Measurements from ENCODE around the gene CCNB2.
A peak's percentile ranks its signal among the peaks of the same experiment; 100 is the strongest.

CCNB2 gene

DNA sequence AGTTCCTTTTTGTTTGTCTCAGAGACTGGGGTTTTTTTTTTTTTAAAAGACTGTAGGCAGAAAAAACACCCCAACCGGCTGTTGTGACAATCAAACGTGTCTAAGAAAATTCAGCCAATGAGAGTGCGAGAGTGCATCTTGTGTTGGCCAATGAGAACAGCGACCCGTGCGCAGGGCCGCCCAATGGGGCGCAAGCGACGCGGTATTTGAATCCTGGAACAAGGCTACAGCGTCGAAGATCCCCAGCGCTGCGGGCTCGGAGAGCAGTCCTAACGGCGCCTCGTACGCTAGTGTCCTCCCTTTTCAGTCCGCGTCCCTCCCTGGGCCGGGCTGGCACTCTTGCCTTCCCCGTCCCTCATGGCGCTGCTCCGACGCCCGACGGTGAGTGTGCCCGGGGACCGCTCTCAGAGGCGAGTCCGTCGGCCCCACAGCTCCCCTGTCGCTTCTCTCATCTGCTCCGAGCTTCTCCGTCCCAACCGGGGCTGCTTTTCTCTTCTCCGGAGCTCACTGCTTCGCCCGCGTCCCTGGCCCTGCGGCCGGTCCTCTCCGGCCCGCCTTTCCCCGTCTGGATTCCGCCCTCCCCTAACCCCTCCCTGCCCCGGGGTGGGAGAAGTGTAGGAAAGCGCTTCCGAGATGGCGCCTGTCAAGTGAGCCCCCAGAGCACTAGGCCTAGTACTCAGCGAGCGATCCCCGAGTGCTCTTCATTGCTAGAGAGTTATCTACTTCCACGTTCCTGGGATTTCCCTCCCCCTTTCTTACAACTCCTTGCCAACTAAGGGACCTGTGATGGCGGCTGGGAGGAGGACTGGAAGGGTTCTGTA, at the start of gene CCNB2:
Gene CCNB2, plus strand, starts transcription at position 235 of the 821 bp plus-strand sequence. Its CDS starts 123 bp downstream, at position 358.
- H3K4me3 ChIP-seq = peak within 1 kb of the TSS; percentile 95
- no peaks in the 10 kb centered on the region for H3K27me3 ChIP-seq (ENCODE audit: low read depth)
- in situ Hi-C loops (cut with MboI; ENCODE audit: low sequenced_read_pairs) = loop anchor here (10.0 kb wide), 1 partner anchor 120 kb away; the partner anchor contains the start of gene RNF111
- peaks cover 40% of the 10 kb centered on the region for H3K36me3 ChIP-seq (replicated peaks)
- H3K4me1 ChIP-seq = no peaks in the 10 kb centered on the region; the same call in 1 of the 2 replicates
- DNase-seq (ENCODE audit: low spot score in 2 of 2) = peak; percentile 91 to 92
- H3K9me3 ChIP-seq = no peaks in the 10 kb centered on the region

- H3K4me3 ChIP-seq = no peak overlapping the region
- peaks cover 12% of the 10 kb centered on the region for H3K4me1 ChIP-seq
- in situ Hi-C loops (cut with MboI; ENCODE audit: low sequenced_read_pairs) = no loop called here
- H3K36me3 ChIP-seq (replicated peaks) = peaks cover 55% of the 10 kb centered on the region
- H3K9me3 ChIP-seq = no peaks in the 10 kb centered on the region
- no peaks in the 10 kb centered on the region for H3K27me3 ChIP-seq (ENCODE audit: low read depth)
- DNase-seq (ENCODE audit: low spot score in 2 of 2) = no peak
These were observed 45.8 kb upstream of the CCNB2 start for GRCh38 chr15:59059076-59059597.

- H3K36me3 ChIP-seq (replicated peaks) = peaks cover 58% of the 10 kb centered on the region
- no peaks in the 10 kb centered on the region for H3K27me3 ChIP-seq (ENCODE audit: low read depth)
- H3K4me1 ChIP-seq = peaks cover 12% of the 10 kb centered on the region
- H3K4me3 ChIP-seq = no peak overlapping the region
- no peak for DNase-seq (ENCODE audit: low spot score in 2 of 2)
- H3K9me3 ChIP-seq = no peaks in the 10 kb centered on the region
- in situ Hi-C loops (cut with MboI; ENCODE audit: low sequenced_read_pairs) = no loop called here
These were observed 44.6 kb upstream of the CCNB2 start for GRCh38 chr15:59060348-59060747.

GRCh38 chr15:59063042-59063441, 41.9 kb upstream of the CCNB2 start:
- Histone ChIP-seq H3K9me3 (no peaks in the 10 kb centered on the region), H3K36me3 (replicated peaks) (peaks cover 60% of the 10 kb centered on the region), H3K4me3 (no peak overlapping the region), H3K4me1 (peaks cover 12% of the 10 kb centered on the region), H3K27me3 (ENCODE audit: low read depth) (no peaks in the 10 kb centered on the region)
- in situ Hi-C loops (cut with MboI; ENCODE audit: low sequenced_read_pairs) = no loop called here
- peak in 1 of 2 experiments; percentile 73 for DNase-seq (ENCODE audit: low spot score in 2 of 2)

DNA sequence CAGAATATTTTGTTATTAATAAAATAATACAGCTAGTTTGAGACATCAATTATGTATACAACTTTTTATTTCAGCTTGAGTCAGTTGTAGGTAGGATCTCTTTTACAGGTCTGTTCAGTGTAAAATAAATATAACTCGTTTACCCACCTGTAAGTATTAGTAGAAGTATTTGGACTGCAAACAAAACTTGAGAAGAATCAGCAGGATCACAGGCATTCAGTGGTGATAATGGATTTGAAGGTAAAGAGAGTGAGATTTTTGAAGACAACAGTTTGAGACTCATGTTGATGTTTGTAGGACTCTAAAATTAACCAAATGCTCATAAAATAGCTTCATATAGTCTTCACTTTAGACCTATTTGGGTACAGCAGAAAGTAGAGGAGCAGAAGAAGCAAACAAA, 35.5 kb upstream of the CCNB2 start:
- peaks cover 34% of the 10 kb centered on the region for H3K36me3 ChIP-seq (replicated peaks)
- no peak overlapping the region for H3K4me3 ChIP-seq
- H3K9me3 ChIP-seq = peaks cover 2% of the 10 kb centered on the region; the same call in 1 of the 2 replicates
- no peak for DNase-seq (ENCODE audit: low spot score in 2 of 2)
- in situ Hi-C loops (cut with MboI; ENCODE audit: low sequenced_read_pairs) = no loop called here
- no peaks in the 10 kb centered on the region for H3K27me3 ChIP-seq (ENCODE audit: low read depth)
- H3K4me1 ChIP-seq = no peaks in the 10 kb centered on the region; the same call in 1 of the 2 replicates

DNA sequence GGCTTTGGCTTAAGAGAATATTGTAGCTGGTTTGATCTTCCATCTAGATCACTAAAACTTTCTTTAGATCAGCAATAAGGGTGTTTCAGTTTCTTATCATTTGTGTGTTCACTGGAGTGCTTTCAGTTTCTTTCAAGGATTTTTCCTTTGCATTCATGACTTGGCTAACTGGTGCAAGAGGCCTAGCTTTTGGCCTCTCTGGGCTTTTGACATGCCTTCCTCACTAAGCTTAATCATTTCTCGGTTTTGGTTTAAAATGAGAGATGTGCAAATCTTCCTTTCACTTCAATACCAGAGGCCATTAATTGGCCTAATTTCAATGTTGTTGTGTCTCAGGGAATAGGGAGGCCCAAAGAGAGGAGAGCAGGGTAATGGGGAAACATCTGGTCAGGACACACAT, 30.3 kb upstream of the CCNB2 start:
- H3K4me1 ChIP-seq = peaks cover 4% of the 10 kb centered on the region; the same call in 1 of the 2 replicates
- H3K4me3 ChIP-seq = no peak overlapping the region
- in situ Hi-C loops (cut with MboI; ENCODE audit: low sequenced_read_pairs) = no loop called here
- H3K36me3 ChIP-seq (replicated peaks) = peaks cover 23% of the 10 kb centered on the region
- no peaks in the 10 kb centered on the region for H3K27me3 ChIP-seq (ENCODE audit: low read depth)
- DNase-seq (ENCODE audit: low spot score in 2 of 2) = no peak
- H3K9me3 ChIP-seq = peaks cover 2% of the 10 kb centered on the region; the same call in 1 of the 2 replicates

GRCh38 chr15:59087731-59088130, 17.2 kb upstream of the CCNB2 start:
- in situ Hi-C loops (cut with MboI; ENCODE audit: low sequenced_read_pairs) = no loop called here
- no peak for DNase-seq (ENCODE audit: low spot score in 2 of 2)
- peaks cover 18% of the 10 kb centered on the region for H3K36me3 ChIP-seq (replicated peaks)
- H3K4me3 ChIP-seq = no peak overlapping the region
- H3K9me3 ChIP-seq = no peaks in the 10 kb centered on the region
- H3K27me3 ChIP-seq (ENCODE audit: low read depth) = no peaks in the 10 kb centered on the region
- peaks cover 9% of the 10 kb centered on the region for H3K4me1 ChIP-seq

DNA sequence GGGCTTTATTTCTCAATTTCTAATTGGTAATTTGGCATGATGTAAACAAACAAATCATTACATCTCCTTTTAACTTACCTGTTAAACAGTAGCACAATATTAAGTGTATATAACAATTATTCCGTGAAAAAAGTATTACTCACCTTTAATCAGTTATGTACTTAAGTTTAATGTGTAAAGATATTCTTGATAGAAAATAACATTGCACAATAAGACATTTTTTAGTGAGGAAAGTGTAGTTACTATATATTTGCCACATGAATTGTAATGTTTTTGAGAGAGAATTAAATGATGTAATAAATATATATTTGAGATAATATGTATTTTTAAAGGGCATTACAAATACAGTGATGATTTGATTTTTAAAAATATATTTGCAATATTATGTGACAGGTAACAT, 10.9 kb upstream of the CCNB2 start:
- no peak for DNase-seq (ENCODE audit: low spot score in 2 of 2)
- Histone ChIP-seq H3K4me1 (no peaks in the 10 kb centered on the region), H3K9me3 (no peaks in the 10 kb centered on the region), H3K4me3 (no peak overlapping the region), H3K27me3 (ENCODE audit: low read depth) (no peaks in the 10 kb centered on the region), H3K36me3 (replicated peaks) (peaks cover 41% of the 10 kb centered on the region)
- in situ Hi-C loops (cut with MboI; ENCODE audit: low sequenced_read_pairs) = no loop called here

- H3K9me3 ChIP-seq = no peaks in the 10 kb centered on the region
- in situ Hi-C loops (cut with MboI; ENCODE audit: low sequenced_read_pairs) = no loop called here
- no peak overlapping the region for H3K4me3 ChIP-seq
- peaks cover 35% of the 10 kb centered on the region for H3K36me3 ChIP-seq (replicated peaks)
- H3K27me3 ChIP-seq (ENCODE audit: low read depth) = no peaks in the 10 kb centered on the region
- no peaks in the 10 kb centered on the region for H3K4me1 ChIP-seq
- DNase-seq (ENCODE audit: low spot score in 2 of 2) = no peak
These were observed 8.5 kb upstream of the CCNB2 start for GRCh38 chr15:59096429-59096828.

DNA sequence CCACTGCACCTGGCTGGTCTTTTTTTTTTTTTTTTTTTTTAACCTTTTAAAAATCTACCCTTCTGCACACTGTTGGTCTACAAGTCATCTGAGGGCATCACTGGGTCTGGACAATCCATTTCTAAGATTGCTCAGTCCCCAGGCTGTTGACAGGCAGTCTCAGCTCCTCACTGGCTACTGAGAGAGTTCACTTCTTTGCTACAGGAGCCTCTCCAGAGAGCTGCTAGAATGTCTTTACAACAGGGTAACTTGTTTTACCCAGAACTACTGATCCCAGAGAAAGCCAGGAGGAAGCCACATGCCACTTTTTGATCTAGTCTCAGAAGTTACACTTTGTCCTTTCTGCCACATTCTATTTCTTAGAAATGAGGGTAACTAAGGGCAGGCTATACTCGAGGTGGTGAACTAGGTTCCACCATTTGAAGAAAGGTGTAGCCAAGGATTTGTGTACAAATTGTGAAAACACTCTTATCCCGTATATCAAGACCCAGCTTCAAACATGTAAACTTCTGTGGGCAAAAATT, 5.7 kb upstream of the CCNB2 start:
- in situ Hi-C loops (cut with MboI; ENCODE audit: low sequenced_read_pairs) = no loop called here
- H3K9me3 ChIP-seq = no peaks in the 10 kb centered on the region
- no peak for DNase-seq (ENCODE audit: low spot score in 2 of 2)
- H3K4me1 ChIP-seq = no peaks in the 10 kb centered on the region
- no peaks in the 10 kb centered on the region for H3K27me3 ChIP-seq (ENCODE audit: low read depth)
- H3K36me3 ChIP-seq (replicated peaks) = peaks cover 25% of the 10 kb centered on the region
- no peak overlapping the region for H3K4me3 ChIP-seq

GRCh38 chr15:59104602-59104911, 389 bp upstream of the CCNB2 start:
- in situ Hi-C loops (cut with MboI; ENCODE audit: low sequenced_read_pairs) = loop anchor here (10.0 kb wide), 1 partner anchor 120 kb away; the partner anchor contains the start of gene RNF111
- DNase-seq (ENCODE audit: low spot score in 2 of 2) = no peak

GRCh38 chr15:59105854-59106253, 908 bp downstream of the CCNB2 start:
- H3K27me3 ChIP-seq (ENCODE audit: low read depth) = no peaks in the 10 kb centered on the region
- H3K36me3 ChIP-seq (replicated peaks) = peaks cover 47% of the 10 kb centered on the region
- no peak for DNase-seq (ENCODE audit: low spot score in 2 of 2)
- H3K4me1 ChIP-seq = no peaks in the 10 kb centered on the region; the same call in 1 of the 2 replicates
- H3K9me3 ChIP-seq = no peaks in the 10 kb centered on the region
- H3K4me3 ChIP-seq = peak overlapping the region; percentile 95
- in situ Hi-C loops (cut with MboI; ENCODE audit: low sequenced_read_pairs) = loop anchor here (10.0 kb wide), 1 partner anchor 121 kb away; the partner anchor contains the start of gene RNF111

More at GRCh38 chr15:59104602-59104911, 389 bp upstream of the CCNB2 start:
- H3K27me3 ChIP-seq (ENCODE audit: low read depth) = no peaks in the 10 kb centered on the region
- no peaks in the 10 kb centered on the region; the same call in 1 of the 2 replicates for H3K4me1 ChIP-seq
- no peaks in the 10 kb centered on the region for H3K9me3 ChIP-seq
- H3K4me3 ChIP-seq = peak overlapping the region; percentile 95
- H3K36me3 ChIP-seq (replicated peaks) = peaks cover 34% of the 10 kb centered on the region

DNA sequence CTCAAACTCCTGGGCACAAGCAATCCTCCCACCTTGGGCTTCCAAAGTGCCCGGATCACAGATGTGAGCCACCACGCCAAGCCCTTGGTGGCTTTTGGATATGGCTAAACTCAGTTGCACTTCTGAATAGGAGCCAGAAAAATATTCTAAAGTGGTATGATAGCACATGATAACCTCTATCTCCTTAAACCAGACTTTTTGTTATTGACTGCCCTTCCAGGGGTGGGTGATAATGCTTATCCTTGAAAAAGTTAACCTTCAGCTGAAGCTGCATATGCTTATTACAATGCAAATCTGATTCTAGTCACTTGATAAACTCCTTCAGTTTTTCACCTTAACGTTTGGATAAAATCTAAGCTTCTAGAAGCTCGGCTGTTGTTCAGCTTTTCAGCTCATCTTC, 6.3 kb downstream of the CCNB2 start:
- Histone ChIP-seq H3K4me3 (no peak overlapping the region), H3K9me3 (no peaks in the 10 kb centered on the region), H3K4me1 (no peaks in the 10 kb centered on the region; the same call in 1 of the 2 replicates), H3K27me3 (ENCODE audit: low read depth) (no peaks in the 10 kb centered on the region), H3K36me3 (replicated peaks) (peaks cover 93% of the 10 kb centered on the region)
- no peak for DNase-seq (ENCODE audit: low spot score in 2 of 2)
- in situ Hi-C loops (cut with MboI; ENCODE audit: low sequenced_read_pairs) = no loop called here

GRCh38 chr15:59115047-59115446, 10.1 kb downstream of the CCNB2 start:
- H3K4me1 ChIP-seq = no peaks in the 10 kb centered on the region
- no peak for DNase-seq (ENCODE audit: low spot score in 2 of 2)
- H3K27me3 ChIP-seq (ENCODE audit: low read depth) = no peaks in the 10 kb centered on the region
- peaks cover 93% of the 10 kb centered on the region for H3K36me3 ChIP-seq (replicated peaks)
- H3K4me3 ChIP-seq = no peak overlapping the region
- no peaks in the 10 kb centered on the region for H3K9me3 ChIP-seq
- in situ Hi-C loops (cut with MboI; ENCODE audit: low sequenced_read_pairs) = no loop called here
